Vagina (tissue), 2 donors: ENCODE measurements around the gene DIAPH3.

ENCODE experiments used
- CTCF ChIP-seq, 3 experiments: fragments of 450-650 bp in 2 of 3; fragments of 200-600 bp in 1 of 3; sonication (generic) in 1 of 3; IDR thresholded peaks; one replicate each; pipeline ENCODE4 v1.5.1; 2017 to 2019; ENCODE audit warnings: antibody characterized with exemption in 3 of 3, mild to moderate bottlenecking in 2 of 3, moderate library complexity in 2 of 3
- POLR2A ChIP-seq, 2 donors: fragments of 450-650 bp; IDR thresholded peaks; one replicate each; pipeline ENCODE4 v1.6.1; 2017; ENCODE audit warnings: antibody characterized with exemption in 2 of 2, mild to moderate bottlenecking in 2 of 2, moderate library complexity in 2 of 2
- POLR2AphosphoS5 ChIP-seq, 2 donors: sonication (generic); formaldehyde crosslinking; IDR thresholded peaks; one replicate each; pipeline ENCODE4 v1.9.0; 2017; ENCODE audit warnings: antibody characterized with exemption in 2 of 2, mild to moderate bottlenecking in 2 of 2, low read depth in 1 of 2; ENCODE audit not compliant: insufficient read depth in 1 of 2

GRCh38 chr13:59651479-59651878 lies 512.2 kb downstream of the DIAPH3 start:
- TF ChIP-seq POLR2A (IDR thresholded peaks at IDR 0.05) (no peak), CTCF (IDR thresholded peaks at IDR 0.05) (no peak), POLR2AphosphoS5 (IDR thresholded peaks at IDR 0.05; ENCODE audit: insufficient read depth in 1 of 2, low read depth in 1 of 2) (no peak)
